Spinal cord (tissue), 10 donors: ENCODE data around the gene KCTD14. TPM values are rescaled to one million over a fixed set of nuclear protein-coding genes. Genes with fewer than 3 reads are reported as not detected.
A peak's percentile ranks its signal among the peaks of the same experiment; 100 is the strongest.

ENCODE experiments used
- DNase-seq, 6 donors: peaks; one replicate each; pipeline versions ENCODE4 v3.0.0 to v3.0.0-alpha.2; 2013 to 2015; ENCODE audit warnings: low spot score in 6 of 6, low read depth in 4 of 6
- H3K27ac ChIP-seq: one replicate; pipeline ENCODE4 v1.5.1; 2013; ENCODE audit warnings: low read depth, low read length, control low read depth
- H3K27me3 ChIP-seq: one replicate; pipeline ENCODE4 v1.6.1; 2013; ENCODE audit warnings: low read length; ENCODE audit not compliant: control insufficient read depth, insufficient read depth
- H3K36me3 ChIP-seq: one replicate; pipeline ENCODE4 v1.6.1; 2013; ENCODE audit warnings: low read length; ENCODE audit not compliant: control insufficient read depth, insufficient read depth
- H3K4me1 ChIP-seq: one replicate; pipeline ENCODE4 v1.6.1; 2013; ENCODE audit warnings: low read length; ENCODE audit not compliant: control insufficient read depth, insufficient read depth
- H3K4me3 ChIP-seq: one replicate; pipeline ENCODE4 v1.5.1; 2013; ENCODE audit warnings: low read depth, low read length, control low read depth
- H3K9me3 ChIP-seq: one replicate; pipeline ENCODE4 v1.6.1; 2013; ENCODE audit warnings: low read length; ENCODE audit not compliant: control insufficient read depth, insufficient read depth
- WGBS: methylation state at CpG from one replicate; pipeline ENCODE4 v1.1.5; 2013; ENCODE audit warnings: missing lambda C conversion rate; ENCODE audit not compliant: insufficient coverage; 5-methylcytosine and 5-hydroxymethylcytosine counted together
- polyA plus RNA-seq, 2 donors: library from polyadenylated mRNA; unstranded; fragments of 120-200 nt; gene quantifications; one replicate each; pipeline ENCODE4 v1.2.1, GENCODE V29; 2013; ENCODE audit not compliant: insufficient read length in 2 of 2
- total RNA-seq, 2 donors: library from RNA; depleted of rRNA in 1 of 2; stranded (reverse); fragments of 120-200 nt in 1 of 2; fragments of >200 nt in 1 of 2; gene quantifications; one replicate each; pipeline versions ENCODE4 v1.2.3 to v1.2.4, GENCODE V29; 2013 to 2014
- donor health status: healthy.

Gene KCTD14
- total and polyA plus RNA-seq, 4 donors = 1.8 to 6.4 (median 3.1) TPM

- Histone ChIP-seq H3K4me3 (no peak overlapping the region), H3K27me3 (no peaks in the 10 kb centered on the region), H3K9me3 (no peaks in the 10 kb centered on the region), H3K4me1 (peaks cover 30% of the 10 kb centered on the region), H3K36me3 (no peaks in the 10 kb centered on the region), H3K27ac (peak overlapping the region; percentile 84)
- 80% methylated on average over 1 of the region's 4 CpGs for WGBS
- no peak for DNase-seq
Observed at GRCh38 chr11:78039391-78039918, 16.4 kb upstream of the KCTD14 start.

- DNase-seq = peak in 1 of 6 donors; percentile 20
- Histone ChIP-seq H3K4me1 (peaks cover 30% of the 10 kb centered on the region), H3K27ac (peak overlapping the region; percentile 84), H3K36me3 (no peaks in the 10 kb centered on the region), H3K9me3 (no peaks in the 10 kb centered on the region), H3K4me3 (no peak overlapping the region), H3K27me3 (no peaks in the 10 kb centered on the region)
- WGBS = 68% methylated on average over 5 of the region's 8 CpGs
Observed at GRCh38 chr11:78038697-78039313, 15.7 kb upstream of the KCTD14 start.

- no peaks in the 10 kb centered on the region for H3K27me3 ChIP-seq
- H3K27ac ChIP-seq = no peak overlapping the region
- WGBS = 86% methylated on average over 9 of the region's 9 CpGs
- H3K4me1 ChIP-seq = peaks cover 30% of the 10 kb centered on the region
- H3K9me3 ChIP-seq = no peaks in the 10 kb centered on the region
- no peak for DNase-seq
- H3K4me3 ChIP-seq = no peak overlapping the region
- no peaks in the 10 kb centered on the region for H3K36me3 ChIP-seq
Observed at GRCh38 chr11:78037825-78038620, 14.9 kb upstream of the KCTD14 start.

- no peaks in the 10 kb centered on the region for H3K9me3 ChIP-seq
- H3K4me1 ChIP-seq = peaks cover 31% of the 10 kb centered on the region
- no peaks in the 10 kb centered on the region for H3K36me3 ChIP-seq
- 83% methylated on average over 3 of the region's 3 CpGs for WGBS
- H3K27ac ChIP-seq = no peak overlapping the region
- no peaks in the 10 kb centered on the region for H3K27me3 ChIP-seq
- H3K4me3 ChIP-seq = no peak overlapping the region
- no peak for DNase-seq
Observed at GRCh38 chr11:78037056-78037455, 14.0 kb upstream of the KCTD14 start.

GRCh38 chr11:78036313-78036712 is 13.2 kb upstream of the KCTD14 start:
- H3K4me3 ChIP-seq = no peak overlapping the region
- no peak for DNase-seq
- no peak overlapping the region for H3K27ac ChIP-seq
- no peaks in the 10 kb centered on the region for H3K9me3 ChIP-seq
- H3K27me3 ChIP-seq = no peaks in the 10 kb centered on the region
- no peaks in the 10 kb centered on the region for H3K36me3 ChIP-seq
- H3K4me1 ChIP-seq = peaks cover 39% of the 10 kb centered on the region
- WGBS = 96% methylated on average over 2 of the region's 3 CpGs

- DNase-seq = no peak
- Histone ChIP-seq H3K27me3 (no peaks in the 10 kb centered on the region), H3K4me3 (no peak overlapping the region), H3K4me1 (peaks cover 41% of the 10 kb centered on the region), H3K9me3 (no peaks in the 10 kb centered on the region), H3K27ac (no peak overlapping the region), H3K36me3 (no peaks in the 10 kb centered on the region)
- WGBS = 73% methylated on average over 7 of the region's 10 CpGs
Observed at GRCh38 chr11:78034623-78035022, 11.5 kb upstream of the KCTD14 start.

- no peak overlapping the region for H3K27ac ChIP-seq
- 95% methylated on average over 2 of the region's 4 CpGs for WGBS
Observed at GRCh38 chr11:78033040-78033439, 10.0 kb upstream of the KCTD14 start.

GRCh38 chr11:78032090-78032489 is 9.0 kb upstream of the KCTD14 start:
- Histone ChIP-seq H3K9me3 (no peaks in the 10 kb centered on the region), H3K4me1 (peaks cover 28% of the 10 kb centered on the region), H3K27me3 (no peaks in the 10 kb centered on the region), H3K36me3 (no peaks in the 10 kb centered on the region), H3K4me3 (no peak overlapping the region), H3K27ac (peak overlapping the region; percentile 92)
- peak in 1 of 6 donors; percentile 35 for DNase-seq

More at GRCh38 chr11:78033040-78033439, 10.0 kb upstream of the KCTD14 start:
- Histone ChIP-seq H3K36me3 (no peaks in the 10 kb centered on the region), H3K27me3 (no peaks in the 10 kb centered on the region), H3K9me3 (no peaks in the 10 kb centered on the region), H3K4me1 (peaks cover 30% of the 10 kb centered on the region), H3K4me3 (no peak overlapping the region)
- DNase-seq = no peak

- peaks cover 26% of the 10 kb centered on the region for H3K4me1 ChIP-seq
- H3K27me3 ChIP-seq = no peaks in the 10 kb centered on the region
- no peaks in the 10 kb centered on the region for H3K36me3 ChIP-seq
- no peak overlapping the region for H3K4me3 ChIP-seq
- DNase-seq = no peak
- peak overlapping the region; percentile 92 for H3K27ac ChIP-seq
- 100% methylated on average over 1 of the region's 3 CpGs for WGBS
- H3K9me3 ChIP-seq = no peaks in the 10 kb centered on the region
Observed at GRCh38 chr11:78031629-78032028, 8.6 kb upstream of the KCTD14 start.
